ENCODE data around the gene KCNJ3. TPM values are rescaled to one million over a fixed set of nuclear protein-coding genes. Genes with fewer than 3 reads are reported as not detected.

The KCNJ3 gene
- total RNA-seq, 1 experiment from 2014 or later, result not detected

DNA sequence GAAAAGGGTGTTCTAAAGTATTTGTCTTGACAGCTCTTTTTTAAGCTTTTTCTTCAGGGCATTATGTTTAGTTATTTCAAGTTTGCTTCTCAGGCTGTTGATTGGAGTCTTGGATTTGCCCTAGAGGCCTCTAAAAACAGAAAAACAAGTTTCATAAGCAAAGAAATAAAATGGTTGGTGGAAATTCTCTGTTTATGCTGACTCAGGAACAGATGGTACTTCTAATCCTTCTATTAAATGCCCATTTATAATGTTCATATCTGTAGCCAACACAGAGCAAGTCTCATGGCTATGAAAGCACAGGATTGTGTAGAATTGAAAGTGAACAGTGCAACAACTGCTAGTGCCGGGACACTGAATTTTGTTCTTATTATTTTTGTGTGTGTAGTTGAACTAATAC lies 60.4 kb downstream of the KCNJ3 start:
- no peak for DNase-seq (ENCODE audit: low spot score)
- Histone ChIP-seq H3K4me3 (ENCODE audit: low read depth, low read length, poor library complexity, severe bottlenecking) (no peak overlapping the region), H3K27me3 (replicated peaks; ENCODE audit: insufficient read depth, low read depth, low read length, poor library complexity) (no peaks in the 10 kb centered on the region), H3K9me3 (ENCODE audit: low read depth, low read length, poor library complexity, severe bottlenecking) (no peaks in the 10 kb centered on the region), H3K4me1 (ENCODE audit: insufficient read depth, low read length, poor library complexity, severe bottlenecking) (no peaks in the 10 kb centered on the region), H3K36me3 (ENCODE audit: insufficient read depth, low read length, poor library complexity, severe bottlenecking) (no peaks in the 10 kb centered on the region), H3K27ac (ENCODE audit: low read depth, low read length, poor library complexity, severe bottlenecking) (no peak overlapping the region)
- ChIA-PET POLR2A (ENCODE audit: low non-redundant PET) (no interaction called here), CTCF (no interaction called here)
- intact Hi-C loops (cut with micrococcal nuclease; ENCODE audit: unreplicated experiment), result no loop called here
- BruUV-seq (replicated peaks), result no TSS peak
- TF ChIP-seq, protein P1, sequence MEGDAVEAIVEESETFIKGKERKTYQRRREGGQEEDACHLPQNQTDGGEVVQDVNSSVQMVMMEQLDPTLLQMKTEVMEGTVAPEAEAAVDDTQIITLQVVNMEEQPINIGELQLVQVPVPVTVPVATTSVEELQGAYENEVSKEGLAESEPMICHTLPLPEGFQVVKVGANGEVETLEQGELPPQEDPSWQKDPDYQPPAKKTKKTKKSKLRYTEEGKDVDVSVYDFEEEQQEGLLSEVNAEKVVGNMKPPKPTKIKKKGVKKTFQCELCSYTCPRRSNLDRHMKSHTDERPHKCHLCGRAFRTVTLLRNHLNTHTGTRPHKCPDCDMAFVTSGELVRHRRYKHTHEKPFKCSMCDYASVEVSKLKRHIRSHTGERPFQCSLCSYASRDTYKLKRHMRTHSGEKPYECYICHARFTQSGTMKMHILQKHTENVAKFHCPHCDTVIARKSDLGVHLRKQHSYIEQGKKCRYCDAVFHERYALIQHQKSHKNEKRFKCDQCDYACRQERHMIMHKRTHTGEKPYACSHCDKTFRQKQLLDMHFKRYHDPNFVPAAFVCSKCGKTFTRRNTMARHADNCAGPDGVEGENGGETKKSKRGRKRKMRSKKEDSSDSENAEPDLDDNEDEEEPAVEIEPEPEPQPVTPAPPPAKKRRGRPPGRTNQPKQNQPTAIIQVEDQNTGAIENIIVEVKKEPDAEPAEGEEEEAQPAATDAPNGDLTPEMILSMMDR (conservative IDR thresholded peaks at IDR 0.05; ENCODE audit: low read depth, low read length), result no peak
- TF ChIP-seq EZH2 (IDR thresholded peaks at IDR 0.05; ENCODE audit: borderline replicate concordance, low read depth, low read length, poor library complexity, severe bottlenecking), result no peak

DNA sequence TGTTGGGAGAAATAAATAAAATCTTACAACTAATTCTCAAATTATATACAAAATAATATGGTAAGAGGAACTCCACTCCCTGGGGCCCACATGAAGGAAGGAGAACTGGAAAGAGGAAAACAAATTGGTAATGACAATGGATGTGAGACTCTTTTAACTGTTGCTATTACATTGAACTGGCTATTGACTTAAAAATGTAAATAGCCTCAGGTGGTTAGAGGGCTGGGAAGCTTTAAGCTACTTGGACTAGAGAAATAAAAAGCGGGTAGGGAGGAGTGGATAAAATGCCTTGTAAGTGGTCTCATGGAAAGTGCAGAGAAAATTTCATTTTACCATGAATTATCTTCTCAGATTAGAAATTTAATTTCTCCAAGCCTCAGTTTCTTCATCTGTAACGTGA lies 64.1 kb downstream of the KCNJ3 start:
- H3K36me3 ChIP-seq (ENCODE audit: insufficient read depth, low read length, poor library complexity, severe bottlenecking), result no peaks in the 10 kb centered on the region
- DNase-seq (ENCODE audit: low spot score), result no peak
- intact Hi-C loops (cut with micrococcal nuclease; ENCODE audit: unreplicated experiment), result no loop called here
- H3K9me3 ChIP-seq (ENCODE audit: low read depth, low read length, poor library complexity, severe bottlenecking), result no peaks in the 10 kb centered on the region
- ChIA-PET CTCF (no interaction called here), POLR2A (ENCODE audit: low non-redundant PET) (no interaction called here)
- no peak for TF ChIP-seq EZH2 (IDR thresholded peaks at IDR 0.05; ENCODE audit: borderline replicate concordance, low read depth, low read length, poor library complexity, severe bottlenecking)
- TF ChIP-seq, protein P1 (conservative IDR thresholded peaks at IDR 0.05; ENCODE audit: low read depth, low read length), result no peak
- BruUV-seq (replicated peaks), result no TSS peak
- no peaks in the 10 kb centered on the region for H3K27me3 ChIP-seq (replicated peaks; ENCODE audit: insufficient read depth, low read depth, low read length, poor library complexity)
- no peak overlapping the region for H3K4me3 ChIP-seq (ENCODE audit: low read depth, low read length, poor library complexity, severe bottlenecking)
- no peak overlapping the region for H3K27ac ChIP-seq (ENCODE audit: low read depth, low read length, poor library complexity, severe bottlenecking)
- no peaks in the 10 kb centered on the region for H3K4me1 ChIP-seq (ENCODE audit: insufficient read depth, low read length, poor library complexity, severe bottlenecking)

DNA sequence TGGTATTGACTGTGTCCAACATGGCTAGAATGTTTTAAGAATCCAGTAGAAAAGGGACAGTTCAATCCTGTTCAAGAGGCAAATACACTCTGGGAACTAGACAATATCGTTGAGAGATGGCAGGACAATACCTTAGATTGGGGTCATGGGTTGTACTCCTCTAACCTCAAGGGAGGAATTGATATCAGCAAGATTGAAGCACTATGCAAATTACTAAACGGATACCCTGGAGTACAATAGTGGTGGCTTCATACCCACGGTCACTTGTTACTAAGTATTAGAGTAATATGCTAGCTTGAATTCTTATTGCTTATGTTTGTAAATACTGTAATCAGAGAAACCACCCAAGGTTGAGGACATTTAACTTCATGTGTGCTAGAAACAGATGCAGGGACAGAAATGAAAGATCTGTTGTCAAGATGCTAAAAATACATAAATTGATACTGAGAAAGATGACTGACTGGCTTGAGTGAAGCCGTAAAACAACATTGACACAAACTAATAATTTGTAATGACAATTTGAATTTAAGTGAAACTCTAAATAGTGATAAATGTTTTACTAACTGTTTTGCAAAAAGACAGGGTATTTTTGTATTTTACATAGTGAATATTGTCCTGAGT lies 73.3 kb downstream of the KCNJ3 start:
- CTCF ChIA-PET, result no interaction called here
- no TSS peak for BruUV-seq (replicated peaks)
- H3K36me3 ChIP-seq (ENCODE audit: insufficient read depth, low read length, poor library complexity, severe bottlenecking), result no peaks in the 10 kb centered on the region
- POLR2A ChIA-PET (ENCODE audit: low non-redundant PET), result no interaction called here
- DNase-seq (ENCODE audit: low spot score), result no peak
- TF ChIP-seq, protein P1 (conservative IDR thresholded peaks at IDR 0.05; ENCODE audit: low read depth, low read length), result no peak
- TF ChIP-seq EZH2 (IDR thresholded peaks at IDR 0.05; ENCODE audit: borderline replicate concordance, low read depth, low read length, poor library complexity, severe bottlenecking), result no peak
- H3K4me1 ChIP-seq (ENCODE audit: insufficient read depth, low read length, poor library complexity, severe bottlenecking), result no peaks in the 10 kb centered on the region
- peaks cover 7% of the 10 kb centered on the region for H3K27me3 ChIP-seq (replicated peaks; ENCODE audit: insufficient read depth, low read depth, low read length, poor library complexity)
- no peaks in the 10 kb centered on the region for H3K9me3 ChIP-seq (ENCODE audit: low read depth, low read length, poor library complexity, severe bottlenecking)
- no peak overlapping the region for H3K27ac ChIP-seq (ENCODE audit: low read depth, low read length, poor library complexity, severe bottlenecking)
- intact Hi-C loops (cut with micrococcal nuclease; ENCODE audit: unreplicated experiment), result no loop called here
- H3K4me3 ChIP-seq (ENCODE audit: low read depth, low read length, poor library complexity, severe bottlenecking), result no peak overlapping the region

Measured in A673 (cell line).